Smooth muscle cell of the umbilical artery (primary cell): ENCODE measurements around the gene ZNF169. TPM values are rescaled to one million over a fixed set of nuclear protein-coding genes. Genes with fewer than 3 reads are reported as not detected.

Experiments
- total RNA-seq: library from RNA; depleted of rRNA; stranded (reverse); fragments of >200 nt; gene quantifications from 2 replicates; pipeline ENCODE4 v1.2.3, GENCODE V29; 2014

ZNF169 gene
- total RNA-seq, result 4.0 and 4.8 TPM in 2 replicates

DNA sequence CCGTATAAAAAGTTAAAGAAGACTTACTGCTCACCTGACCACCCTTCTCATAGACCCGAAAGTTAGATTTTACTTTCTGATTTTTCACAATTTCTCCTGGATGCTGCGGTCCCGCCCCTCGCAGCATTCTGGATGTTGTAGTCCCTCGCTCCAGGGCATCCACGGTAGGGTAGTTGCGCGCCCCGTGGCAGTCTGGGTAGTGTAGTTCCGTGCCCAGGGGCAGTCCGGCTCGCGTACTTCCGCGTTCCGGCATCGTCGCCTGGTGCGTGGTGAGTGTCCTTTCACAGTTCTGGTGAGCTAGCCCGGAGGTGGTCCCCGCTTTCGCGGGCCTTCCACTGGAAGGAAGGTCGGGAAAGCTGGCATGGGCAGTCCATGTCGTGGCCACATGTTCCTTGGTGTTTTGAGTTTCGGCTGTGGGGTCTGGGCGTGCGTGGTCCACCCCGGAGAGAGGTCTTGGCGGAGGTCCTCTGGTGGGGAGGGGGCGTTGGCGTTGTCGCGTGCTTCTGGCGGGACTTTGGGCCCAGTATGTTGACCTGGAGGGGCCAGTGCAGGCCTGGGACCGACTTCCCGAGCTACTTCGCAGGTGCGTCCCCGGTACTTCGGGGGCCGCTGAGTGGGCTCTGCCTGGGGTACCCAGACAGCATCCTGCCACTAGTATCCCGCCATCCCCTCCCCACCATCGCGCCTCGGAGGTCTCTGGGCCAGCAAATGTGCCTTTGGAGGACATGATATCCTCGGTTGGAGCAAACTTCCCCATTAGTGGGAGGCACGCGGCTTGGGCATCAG lies at the start of gene ZNF169:
Gene ZNF169 (plus strand): TSS at position 222 of the 786 bp plus-strand sequence. CDS start 19,515 bp downstream, outside the sequence.

DNA sequence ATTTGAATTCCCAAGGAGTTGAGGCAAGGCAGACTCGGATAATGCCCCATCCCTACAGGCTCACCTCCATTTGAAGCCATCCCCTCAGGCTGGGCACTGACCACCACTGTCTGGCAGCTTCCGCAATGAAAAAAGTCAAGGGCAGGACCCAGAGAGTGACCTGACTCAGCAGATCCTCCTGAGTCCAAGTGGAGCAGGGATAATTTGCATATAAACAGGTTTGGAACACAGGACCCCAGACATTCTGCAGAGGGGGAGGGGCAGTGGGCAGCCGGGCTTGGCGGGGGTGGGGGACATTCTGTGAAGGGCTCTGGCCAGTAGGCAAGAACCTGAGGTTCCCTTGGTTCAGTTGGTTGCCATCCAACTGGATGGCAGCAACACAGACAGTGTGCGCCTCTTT lies 69.4 kb downstream of the ZNF169 start, which contains the start of gene NUTM2F:
Gene NUTM2F (minus strand): TSS at position 101 of the 400 bp plus-strand sequence. CDS start 21 bp downstream, at position 80.

Other genes with a start within 250 kb of the ZNF169 start
- 10.9 and 11.0 TPM in 2 replicates for gene PTPDC1, start 174.8 kb upstream of the ZNF169 start, total RNA-seq
- not detected in 2 replicates for gene NUTM2F, start 69.3 kb downstream of the ZNF169 start, total RNA-seq